Panc1 (cell line): ENCODE measurements around the gene FAM210B. TPM values are rescaled to one million over a fixed set of nuclear protein-coding genes. Genes with fewer than 3 reads are reported as not detected.

ENCODE experiments used
- ATAC-seq: fragments of 200-7000 bp; cut with Tn5 transposase; 2 replicates; pipeline ENCODE4 v1.9.1; 2020; ENCODE audit warnings: mild to moderate bottlenecking, moderate library complexity
- BruUV-seq: library from RNA; stranded (reverse); fragments of 400-500 nt; replicated peaks from 2 replicates; lab custom pipeline; 2021; lab: Mats Ljungman, UMichigan
- CTCF ChIA-PET: fragments of 300-600 bp; sonication (Branson Sonifier 250); formaldehyde crosslinking; loops from one replicate; lab custom pipeline; 2022; ENCODE audit warnings: antibody characterized with exemption; lab: Charles Lee
- POLR2A ChIA-PET: fragments of 300-600 bp; sonication (Branson Sonifier 250); formaldehyde crosslinking; loops from one replicate; lab custom pipeline; 2022; ENCODE audit warnings: antibody characterized with exemption; lab: Charles Lee
- DNase-seq: peaks from one replicate; pipeline ENCODE4 v3.0.0-alpha.2; 2010; ENCODE audit warnings: low read depth, low spot score
- H3K27ac ChIP-seq: 2 replicates; pipeline ENCODE4 v1.5.1; 2011; ENCODE audit warnings: mild to moderate bottlenecking, low read length, inconsistent platforms
- H3K27me3 ChIP-seq: fragments of 200-500 bp; sonication (Bioruptor generic); 2 replicates; pipeline ENCODE4 v1.6.0; 2014; ENCODE audit warnings: low read length, inconsistent platforms; ENCODE audit not compliant: control insufficient read depth, insufficient read depth
- H3K36me3 ChIP-seq: fragments of 200-500 bp; sonication (Bioruptor generic); 2 replicates; pipeline ENCODE4 v1.5.1; 2014; ENCODE audit warnings: inconsistent platforms, mild to moderate bottlenecking, low read length, moderate library complexity; ENCODE audit not compliant: control insufficient read depth, insufficient read depth
- H3K4me1 ChIP-seq: 2 replicates; pipeline ENCODE4 v1.5.1; 2011; ENCODE audit warnings: inconsistent platforms, mild to moderate bottlenecking, low read length, moderate library complexity; ENCODE audit not compliant: control insufficient read depth, insufficient read depth
- H3K4me3 ChIP-seq, 2 experiments: 2 replicates each; pipeline ENCODE4 v1.5.1; 2011 to 2012; ENCODE audit warnings: low read depth in 2 of 2, low read length in 2 of 2, mild to moderate bottlenecking in 2 of 2, inconsistent platforms in 1 of 2, moderate library complexity in 1 of 2
- H3K9me3 ChIP-seq: fragments of 200-500 bp; sonication (Bioruptor generic); 2 replicates; pipeline ENCODE4 v1.5.1; 2014; ENCODE audit warnings: low read depth, mild to moderate bottlenecking, inconsistent platforms, low read length, moderate library complexity; ENCODE audit not compliant: control insufficient read depth, insufficient read depth
- POLR2AphosphoS5 ChIP-seq: IDR thresholded peaks from 2 replicates; pipeline ENCODE4 v1.6.1; 2012; ENCODE audit warnings: mild to moderate bottlenecking, low read depth, low read length, moderate library complexity
- REST ChIP-seq, 2 experiments: IDR thresholded peaks; 2 replicates each; pipeline ENCODE4 v1.6.1; 2011 to 2012; ENCODE audit warnings: low read depth in 2 of 2, control low read depth in 1 of 2, low read length in 1 of 2, mild to moderate bottlenecking in 1 of 2, moderate library complexity in 1 of 2; ENCODE audit not compliant: insufficient read depth in 1 of 2
- SIN3A ChIP-seq: IDR thresholded peaks from 2 replicates; pipeline ENCODE4 v1.6.1; 2012; ENCODE audit warnings: low read depth, mild to moderate bottlenecking, low read length, moderate library complexity, borderline replicate concordance; ENCODE audit not compliant: insufficient read depth
- TCF7L2 ChIP-seq: IDR thresholded peaks from 2 replicates; pipeline ENCODE4 v1.6.1; 2011; ENCODE audit warnings: mild to moderate bottlenecking, low read depth, low read length, inconsistent platforms
- in situ Hi-C: cut with HindIII; loops from 2 replicates; pipeline ENCODE4 v1.10.0; 2016; ENCODE audit warnings: low sequenced_read_pairs, low pct_unique_long_range_greater_than_20kb
- intact Hi-C: fragments of 100-400 bp; cut with micrococcal nuclease; formaldehyde crosslinking; loops from one replicate; pipeline ENCODE4 v1.10.0; 2022; ENCODE audit not compliant: unreplicated experiment
- total RNA-seq: library from RNA; stranded (reverse); gene quantifications from one replicate; pipeline ENCODE4 v1.2.1, GENCODE V29; 2021; ENCODE audit not compliant: unreplicated experiment
- TF ChIP-seq, protein P1 (sequence below): fragments of 450-650 bp; IDR thresholded peaks from 2 replicates; pipeline ENCODE4 v1.5.1; 2017; ENCODE audit warnings: mild to moderate bottlenecking

FAM210B gene
- total RNA-seq, 1 experiment from 2014 or later: 10.8 TPM

DNA sequence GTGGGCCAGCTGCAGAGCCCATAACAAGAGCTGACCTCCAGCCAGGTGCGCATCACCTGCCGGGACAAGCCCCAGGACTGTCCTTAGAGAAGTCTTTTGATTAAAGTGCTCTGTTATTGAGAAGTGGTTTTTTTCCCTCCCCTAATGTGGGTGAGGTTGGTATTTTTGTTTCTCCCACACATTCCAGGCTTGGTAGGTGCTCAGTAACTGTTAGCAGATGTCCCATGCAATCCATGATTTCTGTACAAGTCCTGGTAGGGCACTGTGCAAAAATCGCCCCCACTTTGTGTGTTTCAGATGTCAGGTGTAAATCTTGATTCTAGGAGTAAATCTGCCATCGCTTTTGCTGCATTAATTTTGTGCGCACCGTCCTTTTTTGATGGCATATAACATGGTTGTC, 4.7 kb downstream of the FAM210B start:
- Histone ChIP-seq H3K36me3 (no peaks in the 10 kb centered on the region), H3K4me3 (no peak overlapping the region), H3K27me3 (no peaks in the 10 kb centered on the region), H3K27ac (no peak overlapping the region), H3K9me3 (no peaks in the 10 kb centered on the region), H3K4me1 (peaks cover 3% of the 10 kb centered on the region)
- ChIA-PET POLR2A (no interaction called here), CTCF (no interaction called here)
- intact Hi-C loops: no loop called here
- DNase-seq (no peak), ATAC-seq (no peak)
- in situ Hi-C loops: no loop called here
- TF ChIP-seq POLR2AphosphoS5 (no peak), REST (IDR thresholded peaks at IDR 0.05; ENCODE audit: insufficient read depth in 1 of 2, low read depth in 2 of 2, low read length in 1 of 2) (no peak), SIN3A (no peak), TCF7L2 (no peak)
- TF ChIP-seq, protein P1, sequence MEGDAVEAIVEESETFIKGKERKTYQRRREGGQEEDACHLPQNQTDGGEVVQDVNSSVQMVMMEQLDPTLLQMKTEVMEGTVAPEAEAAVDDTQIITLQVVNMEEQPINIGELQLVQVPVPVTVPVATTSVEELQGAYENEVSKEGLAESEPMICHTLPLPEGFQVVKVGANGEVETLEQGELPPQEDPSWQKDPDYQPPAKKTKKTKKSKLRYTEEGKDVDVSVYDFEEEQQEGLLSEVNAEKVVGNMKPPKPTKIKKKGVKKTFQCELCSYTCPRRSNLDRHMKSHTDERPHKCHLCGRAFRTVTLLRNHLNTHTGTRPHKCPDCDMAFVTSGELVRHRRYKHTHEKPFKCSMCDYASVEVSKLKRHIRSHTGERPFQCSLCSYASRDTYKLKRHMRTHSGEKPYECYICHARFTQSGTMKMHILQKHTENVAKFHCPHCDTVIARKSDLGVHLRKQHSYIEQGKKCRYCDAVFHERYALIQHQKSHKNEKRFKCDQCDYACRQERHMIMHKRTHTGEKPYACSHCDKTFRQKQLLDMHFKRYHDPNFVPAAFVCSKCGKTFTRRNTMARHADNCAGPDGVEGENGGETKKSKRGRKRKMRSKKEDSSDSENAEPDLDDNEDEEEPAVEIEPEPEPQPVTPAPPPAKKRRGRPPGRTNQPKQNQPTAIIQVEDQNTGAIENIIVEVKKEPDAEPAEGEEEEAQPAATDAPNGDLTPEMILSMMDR: no peak
- no TSS peak for BruUV-seq

- H3K27me3 ChIP-seq: no peaks in the 10 kb centered on the region
- no peaks in the 10 kb centered on the region for H3K4me1 ChIP-seq
- H3K9me3 ChIP-seq: no peaks in the 10 kb centered on the region
- H3K36me3 ChIP-seq: peaks cover 22% of the 10 kb centered on the region
- BruUV-seq: no TSS peak
- intact Hi-C loops (no loop called here), in situ Hi-C loops (no loop called here)
- POLR2A ChIA-PET: no interaction called here
- ATAC-seq (no peak), DNase-seq (no peak)
- TF ChIP-seq TCF7L2 (no peak), POLR2AphosphoS5 (peak; percentile 57)
- H3K4me3 ChIP-seq: no peak overlapping the region
- CTCF ChIA-PET: no interaction called here
- no peak overlapping the region for H3K27ac ChIP-seq
Measured at GRCh38 chr20:56368351-56369134, 9.8 kb downstream of the FAM210B start.

- POLR2A ChIA-PET: no interaction called here
- in situ Hi-C loops: no loop called here
- H3K36me3 ChIP-seq: peaks cover 26% of the 10 kb centered on the region
Measured at GRCh38 chr20:56369179-56369578, 10.4 kb downstream of the FAM210B start.

More at GRCh38 chr20:56369179-56369578, 10.4 kb downstream of the FAM210B start:
- Histone ChIP-seq H3K27me3 (no peaks in the 10 kb centered on the region), H3K4me1 (no peaks in the 10 kb centered on the region), H3K27ac (no peak overlapping the region), H3K9me3 (no peaks in the 10 kb centered on the region), H3K4me3 (no peak overlapping the region)
- DNase-seq (no peak), ATAC-seq (no peak)
- intact Hi-C loops: no loop called here
- TF ChIP-seq TCF7L2 (no peak), SIN3A (no peak), POLR2AphosphoS5 (no peak), REST (IDR thresholded peaks at IDR 0.05; ENCODE audit: insufficient read depth in 1 of 2, low read depth in 2 of 2, low read length in 1 of 2) (no peak)
- TF ChIP-seq, protein P1: no peak
- CTCF ChIA-PET: no interaction called here
- no TSS peak for BruUV-seq
